ENCODE measurements around the gene ADAM8. TPM values are rescaled to one million over a fixed set of nuclear protein-coding genes. Genes with fewer than 3 reads are reported as not detected.

ADAM8 gene
- total and polyA plus RNA-seq, 12 donors = 0.61 to 7.7 (median 3.8) TPM

DNA sequence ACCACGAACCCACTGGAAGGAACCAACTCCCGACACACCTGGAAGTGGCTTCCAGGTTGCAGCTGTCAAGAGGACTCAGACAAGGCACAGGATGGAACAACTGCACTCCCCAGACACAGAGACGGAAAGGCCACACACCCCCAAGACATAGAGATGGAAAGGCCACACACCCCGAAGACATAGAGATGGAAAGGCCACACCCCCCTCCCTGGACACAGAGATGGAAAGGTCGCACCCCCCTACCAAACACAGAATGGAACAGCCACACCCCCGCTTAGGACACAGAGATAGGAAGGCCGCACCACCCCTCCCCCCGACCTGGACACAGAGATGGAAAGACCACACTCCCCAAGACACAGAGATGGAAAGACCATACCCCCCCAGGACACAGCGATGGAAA, 39.6 kb upstream of the ADAM8 start:
- Histone ChIP-seq H3K27me3 (no peaks in the 10 kb centered on the region), H3K9me3 (replicated peaks in 1 of 3) (no peaks in the 10 kb centered on the region), H3K36me3 (replicated peaks in 1 of 2) (peaks cover 0 to 12% of the 10 kb centered on the region in 2 donors), H3K27ac (no peak overlapping the region), H3K4me1 (replicated peaks in 1 of 2) (no peaks in the 10 kb centered on the region), H3K4me3 (no peak overlapping the region)
- no peak for DNase-seq
- no peak for TF ChIP-seq POLR2A (IDR thresholded peaks at IDR 0.05)
- TF ChIP-seq CTCF (IDR thresholded peaks at IDR 0.05) = no peak
- intact Hi-C loops (cut with DNase I) = loop anchor here in 1 of 2 donors (10.0 kb wide), 1 partner anchor 171 kb away; no protein-coding TSS in a partner anchor
- 88 to 93% (median 90%) methylated on average over 3 to 9 of the region's 9 CpGs for WGBS, 4 donors

DNA sequence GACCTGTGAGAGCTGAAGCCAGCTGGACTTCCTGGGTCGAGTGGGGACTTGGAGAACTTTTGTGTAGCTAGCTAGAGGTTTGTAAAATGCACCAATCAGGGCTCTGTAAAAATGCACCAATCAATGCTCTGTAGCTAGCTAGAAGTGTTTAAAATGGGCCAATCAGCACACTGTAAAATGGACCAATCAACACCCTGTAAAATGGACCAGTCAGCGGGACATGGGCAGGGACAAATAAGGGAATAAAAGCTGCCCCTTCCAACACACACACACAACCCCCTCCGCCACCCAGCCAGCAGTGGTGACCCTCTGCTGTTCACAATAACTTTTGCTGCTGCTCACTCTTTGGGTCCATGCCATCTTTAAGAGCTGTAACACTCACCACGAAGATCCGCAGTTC, 39.2 kb upstream of the ADAM8 start:
- H3K4me1 ChIP-seq (replicated peaks in 1 of 2) = no peaks in the 10 kb centered on the region
- intact Hi-C loops (cut with DNase I) = loop anchor here in 1 of 2 donors (10.0 kb wide), 1 partner anchor 171 kb away; no protein-coding TSS in a partner anchor
- no peak for TF ChIP-seq POLR2A (IDR thresholded peaks at IDR 0.05)
- no peak for TF ChIP-seq CTCF (IDR thresholded peaks at IDR 0.05)
- WGBS, 4 donors = 87 to 90% (median 90%) methylated on average over 5 of the region's 5 CpGs
- no peak overlapping the region for H3K4me3 ChIP-seq
- peaks cover 0 to 15% of the 10 kb centered on the region in 2 donors for H3K36me3 ChIP-seq (replicated peaks in 1 of 2)
- DNase-seq = no peak
- no peaks in the 10 kb centered on the region for H3K9me3 ChIP-seq (replicated peaks in 1 of 3)
- no peaks in the 10 kb centered on the region for H3K27me3 ChIP-seq
- H3K27ac ChIP-seq = no peak overlapping the region

GRCh38 chr10:133314911-133315310, 38.2 kb upstream of the ADAM8 start:
- intact Hi-C loops (cut with DNase I) = loop anchor here in 1 of 2 donors (10.0 kb wide), 1 partner anchor 170 kb away; no protein-coding TSS in a partner anchor

GRCh38 chr10:133313192-133313591, 36.5 kb upstream of the ADAM8 start:
- WGBS, 4 donors = 58 to 88% (median 73%) methylated on average over 3 to 4 of the region's 4 CpGs
- no peak overlapping the region for H3K27ac ChIP-seq
- no peak overlapping the region for H3K4me3 ChIP-seq
- no peak for DNase-seq
- no peaks in the 10 kb centered on the region for H3K4me1 ChIP-seq (replicated peaks in 1 of 2)
- H3K36me3 ChIP-seq (replicated peaks in 1 of 2) = peaks cover 0 to 30% of the 10 kb centered on the region in 2 donors
- no peak for TF ChIP-seq CTCF (IDR thresholded peaks at IDR 0.05)
- no peak for TF ChIP-seq POLR2A (IDR thresholded peaks at IDR 0.05)
- intact Hi-C loops (cut with DNase I) = loop anchor here in 1 of 2 donors (10.0 kb wide), 1 partner anchor 168 kb away; no protein-coding TSS in a partner anchor
- H3K27me3 ChIP-seq = no peaks in the 10 kb centered on the region
- no peaks in the 10 kb centered on the region for H3K9me3 ChIP-seq (replicated peaks in 1 of 3)

More at GRCh38 chr10:133314911-133315310, 38.2 kb upstream of the ADAM8 start:
- 77 to 95% (median 90%) methylated on average over 3 to 12 of the region's 12 CpGs for WGBS, 4 donors
- no peak overlapping the region for H3K27ac ChIP-seq
- peaks cover 0 to 25% of the 10 kb centered on the region in 2 donors for H3K36me3 ChIP-seq (replicated peaks in 1 of 2)
- no peaks in the 10 kb centered on the region for H3K4me1 ChIP-seq (replicated peaks in 1 of 2)
- DNase-seq = no peak
- no peaks in the 10 kb centered on the region for H3K27me3 ChIP-seq
- no peaks in the 10 kb centered on the region for H3K9me3 ChIP-seq (replicated peaks in 1 of 3)
- no peak overlapping the region for H3K4me3 ChIP-seq
- TF ChIP-seq POLR2A (IDR thresholded peaks at IDR 0.05) = no peak
- TF ChIP-seq CTCF (IDR thresholded peaks at IDR 0.05) = no peak
